ENCODE results near the gene IL5RA.

The IL5RA gene

GRCh38 chr3:3066378-3066777 lies 43.8 kb downstream of the IL5RA start:
- DNase-seq (ENCODE audit: low read depth in 2 of 2), result no peak

DNA sequence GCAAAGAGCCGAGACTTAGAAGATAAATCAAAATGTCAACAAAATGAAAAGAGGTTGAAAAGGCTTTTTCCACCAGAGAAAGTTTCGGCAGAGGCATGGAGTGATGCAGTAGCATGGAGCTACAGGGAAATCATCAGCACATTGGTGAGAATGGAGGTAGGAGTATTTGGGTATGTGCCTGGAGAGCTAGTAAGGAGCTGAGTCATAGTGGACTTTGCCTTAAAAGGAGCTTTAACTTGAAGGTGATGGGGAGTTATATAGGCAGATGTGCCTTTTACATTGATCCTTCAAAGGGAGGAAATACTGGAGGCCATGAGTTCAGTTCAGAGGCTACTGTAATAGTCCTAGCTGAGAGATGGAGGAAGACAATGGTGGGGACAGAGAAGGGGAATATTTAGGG lies 44.3 kb downstream of the IL5RA start:
- DNase-seq (ENCODE audit: low read depth in 2 of 2), result no peak

DNA sequence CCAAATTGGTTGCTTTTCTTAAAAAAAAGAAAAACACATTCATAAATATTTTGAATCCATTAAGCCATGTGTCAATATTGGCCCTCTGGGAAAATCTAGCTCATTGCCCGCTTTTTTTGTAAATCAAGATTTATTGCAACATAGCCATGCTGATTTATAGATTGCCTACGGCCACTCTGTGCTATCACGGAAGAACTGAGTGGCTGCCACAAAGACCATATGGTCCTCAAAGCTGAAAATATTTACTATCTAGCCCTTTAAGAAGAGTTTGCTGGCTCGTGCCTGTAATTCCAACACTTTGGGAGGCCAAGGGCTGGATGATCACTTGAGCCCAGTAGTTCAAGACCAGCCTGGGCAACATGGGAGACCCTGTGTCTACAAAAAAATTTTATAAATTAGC lies 45.9 kb downstream of the IL5RA start:
- no peak for DNase-seq (ENCODE audit: low read depth in 2 of 2)

DNA sequence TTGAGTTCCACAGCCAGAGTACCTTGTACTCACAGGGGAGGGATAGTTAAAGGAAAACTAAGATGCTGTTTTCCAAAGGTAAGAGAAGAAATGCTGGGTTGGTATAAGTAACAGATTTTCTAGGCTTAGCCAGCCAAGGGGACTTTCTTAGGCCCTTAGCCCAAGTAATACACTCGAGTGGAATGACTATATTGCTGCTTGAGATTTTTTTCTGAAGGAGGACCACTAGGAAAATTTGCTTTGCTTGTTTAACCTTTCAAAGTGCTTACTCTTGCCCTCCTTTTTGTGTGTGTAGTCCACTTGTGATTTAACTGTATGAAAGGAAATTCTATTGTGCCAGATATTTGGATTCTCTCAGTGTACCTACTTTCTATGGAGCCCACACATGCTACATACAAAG lies 50.5 kb downstream of the IL5RA start:
- DNase-seq (ENCODE audit: low read depth in 2 of 2), result no peak

GRCh38 chr3:3053974-3054373 lies 56.2 kb downstream of the IL5RA start:
- no peak for DNase-seq (ENCODE audit: low read depth in 2 of 2)

- no peak for DNase-seq (ENCODE audit: low read depth in 2 of 2)
These were observed 71.8 kb downstream of the IL5RA start for GRCh38 chr3:3038201-3038991.

- no peak for DNase-seq (ENCODE audit: low read depth in 2 of 2)
These were observed 73.0 kb downstream of the IL5RA start for GRCh38 chr3:3037156-3037555.

GRCh38 chr3:3031326-3031725 lies 78.8 kb downstream of the IL5RA start:
- DNase-seq (ENCODE audit: low read depth in 2 of 2), result no peak

DNA sequence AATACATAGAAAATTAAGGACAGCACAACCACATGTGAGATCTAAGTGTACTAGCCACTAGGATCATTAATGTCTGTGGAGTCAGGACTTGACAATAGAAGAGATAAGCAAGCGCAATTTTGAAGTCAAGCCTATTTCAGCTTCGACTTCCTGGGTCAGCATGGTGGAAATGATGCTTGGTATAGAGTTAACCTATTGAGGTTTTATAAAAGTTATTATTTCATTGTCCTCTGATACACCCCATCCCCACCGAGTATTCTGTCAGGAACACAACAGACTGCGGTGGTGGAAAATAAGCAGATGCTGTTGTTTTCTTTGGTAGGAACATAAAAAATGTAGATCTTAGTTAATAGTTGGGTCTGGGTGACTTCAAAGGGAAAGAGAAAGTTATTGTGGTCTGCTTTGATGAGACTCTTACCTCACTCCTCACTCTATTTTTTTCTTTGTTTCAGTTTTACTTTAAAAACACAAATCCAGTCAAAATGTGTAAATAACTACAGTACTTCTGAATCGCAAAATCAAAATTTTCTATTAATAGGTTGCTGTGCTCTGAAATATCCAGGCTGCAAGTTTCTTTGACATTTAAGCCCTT lies 82.1 kb downstream of the IL5RA start:
- DNase-seq (ENCODE audit: low read depth in 2 of 2), result no peak

DNA sequence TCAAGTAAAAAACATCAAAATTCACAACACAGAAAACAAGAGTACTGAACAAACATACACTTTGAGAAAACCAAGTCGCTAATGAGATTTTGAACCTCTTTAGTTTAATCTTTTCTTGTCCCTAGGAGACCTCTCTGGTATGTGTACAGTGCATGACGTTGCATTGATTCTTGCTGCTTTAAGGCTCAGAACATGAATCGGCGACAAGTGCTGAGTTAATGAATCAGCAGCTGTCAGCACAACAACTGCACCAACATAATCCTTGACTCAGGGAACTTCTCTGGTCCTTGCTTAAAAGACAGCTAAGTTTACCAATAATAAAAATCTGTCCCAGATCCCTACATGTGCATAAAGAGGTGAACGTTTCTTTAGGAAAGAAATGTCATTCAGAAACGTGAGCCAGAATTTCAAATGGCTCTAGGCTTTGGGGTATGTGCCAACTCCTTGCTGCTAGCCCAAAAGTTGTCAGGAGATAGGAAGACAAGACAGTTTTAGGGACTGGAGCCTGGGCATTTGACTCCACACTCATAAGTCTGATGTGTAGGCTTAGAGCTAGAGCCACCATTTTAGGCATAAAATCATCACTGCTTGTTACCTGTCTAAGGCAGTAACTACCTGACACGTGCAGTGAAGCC lies 86.9 kb downstream of the IL5RA start:
- no peak for DNase-seq (ENCODE audit: low read depth in 2 of 2)

DNA sequence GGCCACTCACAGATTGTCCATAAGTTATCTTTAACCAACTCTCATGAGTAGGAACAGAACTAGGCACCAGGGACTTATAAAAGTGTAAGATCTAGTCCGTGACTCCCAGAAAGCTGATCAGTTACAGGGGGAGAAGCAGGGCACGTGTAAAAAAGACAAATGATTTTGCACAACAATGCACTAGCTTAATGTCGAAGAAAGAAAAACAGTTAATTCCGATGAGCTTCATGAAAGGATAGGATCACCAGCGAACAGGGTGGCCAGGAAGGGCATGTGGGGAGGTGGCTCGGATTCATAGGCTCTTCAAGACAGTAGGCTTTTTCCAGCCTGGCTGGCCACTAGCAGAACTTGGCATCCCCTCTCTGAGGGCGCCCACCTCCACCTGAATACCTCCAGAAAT lies 90.0 kb downstream of the IL5RA start:
- no peak for DNase-seq (ENCODE audit: low read depth in 2 of 2)

All from stimulated activated CD8-positive, alpha-beta memory T cell treated with anti-CD3 and anti-CD28 coated beads, Interleukin-15, amount 100 ng/mL, for 48 hours (primary cell).